Measurements from ENCODE around the gene RNASEH2A. TPM values are rescaled to one million over a fixed set of nuclear protein-coding genes. Genes with fewer than 3 reads are reported as not detected.

RNASEH2A gene
- total and polyA plus RNA-seq, 2 of the 13 experiments (the other 11 are each of a cell fraction or from before 2014, with no cell fraction given), result 25.1 to 35.8 TPM

DNA sequence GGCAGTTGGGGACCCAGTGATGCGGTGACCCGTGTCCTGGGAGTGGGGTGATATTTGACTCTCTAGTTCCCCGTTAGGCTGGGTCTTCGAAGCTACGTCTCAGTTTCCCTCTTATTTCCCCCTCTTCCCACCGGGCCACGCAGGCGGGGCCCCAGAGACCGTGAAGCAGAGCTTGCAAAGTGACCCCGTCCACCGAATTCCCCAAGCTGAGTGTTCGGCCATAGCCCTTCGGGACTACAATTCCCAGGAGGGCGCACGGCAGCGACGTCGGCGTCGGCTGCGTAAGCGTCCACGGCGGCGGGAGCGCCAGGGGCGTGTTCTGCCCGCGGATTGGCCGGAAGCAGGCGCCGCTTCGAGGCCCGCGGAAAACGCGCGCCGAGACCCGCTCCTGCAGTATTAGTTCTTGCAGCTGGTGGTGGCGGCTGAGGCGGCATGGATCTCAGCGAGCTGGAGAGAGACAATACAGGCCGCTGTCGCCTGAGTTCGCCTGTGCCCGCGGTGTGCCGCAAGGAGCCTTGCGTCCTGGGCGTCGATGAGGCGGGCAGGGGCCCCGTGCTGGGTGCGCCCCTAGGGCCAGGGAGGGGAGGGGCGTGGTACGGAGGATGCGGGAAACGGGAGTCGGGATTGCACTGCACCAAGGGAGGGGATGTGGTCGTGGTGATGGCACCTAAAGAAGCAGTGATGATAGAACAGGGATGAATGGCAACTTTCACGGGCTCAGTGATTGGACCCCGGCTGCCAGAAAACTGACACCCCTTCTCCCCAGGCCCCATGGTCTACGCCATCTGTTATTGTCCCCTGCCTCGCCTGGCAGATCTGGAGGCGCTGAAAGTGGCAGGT lies at the start of gene RNASEH2A (continued):
- TF ChIP-seq IKZF4 (CRISPR knock-in tag; IDR thresholded peaks at IDR 0.05; ENCODE audit: borderline replicate concordance, low read depth, not compliant biosample characterization) (peak; percentile 83), NFE2L2 (IDR thresholded peaks at IDR 0.05; ENCODE audit: low read length) (no peak), ZNF878 (CRISPR knock-in tag; IDR thresholded peaks at IDR 0.05) (peak; percentile 7; the same call in 1 of the 2 replicates), TBL1XR1 (IDR thresholded peaks at IDR 0.05; ENCODE audit: borderline replicate concordance, low read length, partially characterized antibody) (no peak), REST (IDR thresholded peaks at IDR 0.05; ENCODE audit: borderline replicate concordance in 1 of 2, low read depth in 1 of 2, low read length in 2 of 2) (no peak; a peak in 1 of 4 replicates), CREB3 (CRISPR knock-in tag; IDR thresholded peaks at IDR 0.05) (no peak), STAT5B (CRISPR knock-in tag; IDR thresholded peaks at IDR 0.05) (no peak), ZSCAN21 (CRISPR knock-in tag; IDR thresholded peaks at IDR 0.05; ENCODE audit: borderline replicate concordance) (no peak), MATR3 (CRISPR knock-in tag; IDR thresholded peaks at IDR 0.05) (no peak), KDM6A (CRISPR knock-in tag; IDR thresholded peaks at IDR 0.05; ENCODE audit: low read depth) (no peak), SNAPC2 (CRISPR knock-in tag; IDR thresholded peaks at IDR 0.05) (peak; percentile 46; the same call in 1 of the 2 replicates), NPAS2 (CRISPR knock-in tag; IDR thresholded peaks at IDR 0.05; ENCODE audit: borderline replicate concordance) (no peak), ZNF20 (CRISPR knock-in tag; IDR thresholded peaks at IDR 0.05) (no peak), ZNF614 (CRISPR knock-in tag; IDR thresholded peaks at IDR 0.05; ENCODE audit: borderline replicate concordance) (0 out of 2 replicates have a peak, but pooled peaks have one; percentile 47)
- TF ChIP-seq, protein P1, sequence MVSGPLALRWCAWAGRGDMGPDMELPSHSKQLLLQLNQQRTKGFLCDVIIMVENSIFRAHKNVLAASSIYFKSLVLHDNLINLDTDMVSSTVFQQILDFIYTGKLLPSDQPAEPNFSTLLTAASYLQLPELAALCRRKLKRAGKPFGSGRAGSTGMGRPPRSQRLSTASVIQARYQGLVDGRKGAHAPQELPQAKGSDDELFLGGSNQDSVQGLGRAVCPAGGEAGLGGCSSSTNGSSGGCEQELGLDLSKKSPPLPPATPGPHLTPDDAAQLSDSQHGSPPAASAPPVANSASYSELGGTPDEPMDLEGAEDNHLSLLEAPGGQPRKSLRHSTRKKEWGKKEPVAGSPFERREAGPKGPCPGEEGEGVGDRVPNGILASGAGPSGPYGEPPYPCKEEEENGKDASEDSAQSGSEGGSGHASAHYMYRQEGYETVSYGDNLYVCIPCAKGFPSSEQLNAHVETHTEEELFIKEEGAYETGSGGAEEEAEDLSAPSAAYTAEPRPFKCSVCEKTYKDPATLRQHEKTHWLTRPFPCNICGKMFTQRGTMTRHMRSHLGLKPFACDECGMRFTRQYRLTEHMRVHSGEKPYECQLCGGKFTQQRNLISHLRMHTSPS (CRISPR knock-in tag; IDR thresholded peaks at IDR 0.05; ENCODE audit: low read depth), result peak; percentile 26; the same call in 1 of the 2 replicates
- TF ChIP-seq, protein P2, sequence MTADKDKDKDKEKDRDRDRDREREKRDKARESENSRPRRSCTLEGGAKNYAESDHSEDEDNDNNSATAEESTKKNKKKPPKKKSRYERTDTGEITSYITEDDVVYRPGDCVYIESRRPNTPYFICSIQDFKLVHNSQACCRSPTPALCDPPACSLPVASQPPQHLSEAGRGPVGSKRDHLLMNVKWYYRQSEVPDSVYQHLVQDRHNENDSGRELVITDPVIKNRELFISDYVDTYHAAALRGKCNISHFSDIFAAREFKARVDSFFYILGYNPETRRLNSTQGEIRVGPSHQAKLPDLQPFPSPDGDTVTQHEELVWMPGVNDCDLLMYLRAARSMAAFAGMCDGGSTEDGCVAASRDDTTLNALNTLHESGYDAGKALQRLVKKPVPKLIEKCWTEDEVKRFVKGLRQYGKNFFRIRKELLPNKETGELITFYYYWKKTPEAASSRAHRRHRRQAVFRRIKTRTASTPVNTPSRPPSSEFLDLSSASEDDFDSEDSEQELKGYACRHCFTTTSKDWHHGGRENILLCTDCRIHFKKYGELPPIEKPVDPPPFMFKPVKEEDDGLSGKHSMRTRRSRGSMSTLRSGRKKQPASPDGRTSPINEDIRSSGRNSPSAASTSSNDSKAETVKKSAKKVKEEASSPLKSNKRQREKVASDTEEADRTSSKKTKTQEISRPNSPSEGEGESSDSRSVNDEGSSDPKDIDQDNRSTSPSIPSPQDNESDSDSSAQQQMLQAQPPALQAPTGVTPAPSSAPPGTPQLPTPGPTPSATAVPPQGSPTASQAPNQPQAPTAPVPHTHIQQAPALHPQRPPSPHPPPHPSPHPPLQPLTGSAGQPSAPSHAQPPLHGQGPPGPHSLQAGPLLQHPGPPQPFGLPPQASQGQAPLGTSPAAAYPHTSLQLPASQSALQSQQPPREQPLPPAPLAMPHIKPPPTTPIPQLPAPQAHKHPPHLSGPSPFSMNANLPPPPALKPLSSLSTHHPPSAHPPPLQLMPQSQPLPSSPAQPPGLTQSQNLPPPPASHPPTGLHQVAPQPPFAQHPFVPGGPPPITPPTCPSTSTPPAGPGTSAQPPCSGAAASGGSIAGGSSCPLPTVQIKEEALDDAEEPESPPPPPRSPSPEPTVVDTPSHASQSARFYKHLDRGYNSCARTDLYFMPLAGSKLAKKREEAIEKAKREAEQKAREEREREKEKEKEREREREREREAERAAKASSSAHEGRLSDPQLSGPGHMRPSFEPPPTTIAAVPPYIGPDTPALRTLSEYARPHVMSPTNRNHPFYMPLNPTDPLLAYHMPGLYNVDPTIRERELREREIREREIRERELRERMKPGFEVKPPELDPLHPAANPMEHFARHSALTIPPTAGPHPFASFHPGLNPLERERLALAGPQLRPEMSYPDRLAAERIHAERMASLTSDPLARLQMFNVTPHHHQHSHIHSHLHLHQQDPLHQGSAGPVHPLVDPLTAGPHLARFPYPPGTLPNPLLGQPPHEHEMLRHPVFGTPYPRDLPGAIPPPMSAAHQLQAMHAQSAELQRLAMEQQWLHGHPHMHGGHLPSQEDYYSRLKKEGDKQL (CRISPR knock-in tag; IDR thresholded peaks at IDR 0.05; ENCODE audit: low read depth), result no peak
